Common myeloid progenitor, CD34-positive (primary cell): Measurements from ENCODE around the gene APBB1IP.

Experiments used
- CTCF ChIA-PET: fragments of 350-600 bp; sonication (Branson Sonifier 250); formaldehyde crosslinking; loops from one replicate; lab custom pipeline; 2021; ENCODE audit warnings: antibody characterized with exemption; lab: Charles Lee
- POLR2A ChIA-PET: fragments of 350-600 bp; sonication (Branson Sonifier 250); formaldehyde crosslinking; loops from one replicate; lab custom pipeline; 2021; ENCODE audit warnings: antibody characterized with exemption; lab: Charles Lee
- DNase-seq, 3 donors: peaks; one replicate each; pipeline versions ENCODE4 v3.0.0 to v3.0.0-alpha.2; 2013
- H3K27ac ChIP-seq, 2 experiments: 1 replicate in 1 of 2; 2 replicates in 1 of 2; pipeline ENCODE4 v1.7.0; 2013; ENCODE audit warnings: inconsistent platforms in 2 of 2, low read length in 2 of 2, mild to moderate bottlenecking in 2 of 2, low read depth in 1 of 2, moderate library complexity in 1 of 2; ENCODE audit not compliant: severe bottlenecking in 2 of 2, insufficient read depth in 1 of 2, poor library complexity in 1 of 2
- H3K27me3 ChIP-seq, 5 experiments: replicated peaks in 2 of 5; 1 replicate in 3 of 5; 2 replicates in 2 of 5; pipeline versions ENCODE4 v1.6.1 to v1.7.0; 2013; ENCODE audit warnings: low read length in 4 of 5, mild to moderate bottlenecking in 2 of 5, moderate library complexity in 2 of 5, inconsistent platforms in 1 of 5; ENCODE audit not compliant: insufficient read depth in 5 of 5, control insufficient read depth in 4 of 5
- H3K36me3 ChIP-seq, 4 experiments: 1 replicate in 2 of 4; 2 replicates in 2 of 4; pipeline versions ENCODE4 v1.6.1 to v1.7.0; 2013; ENCODE audit warnings: low read length in 3 of 4, control low read depth in 1 of 4, mild to moderate bottlenecking in 1 of 4; ENCODE audit not compliant: control insufficient read depth in 4 of 4, insufficient read depth in 4 of 4
- H3K4me1 ChIP-seq, 4 experiments: 1 replicate in 3 of 4; 2 replicates in 1 of 4; pipeline versions ENCODE4 v1.6.1 to v1.7.1; 2013; ENCODE audit warnings: low read length in 3 of 4, mild to moderate bottlenecking in 3 of 4, control low read depth in 1 of 4, inconsistent platforms in 1 of 4, moderate library complexity in 1 of 4; ENCODE audit not compliant: control insufficient read depth in 4 of 4, insufficient read depth in 4 of 4; ENCODE audit errors: control extremely low read depth in 1 of 4
- H3K4me3 ChIP-seq, 7 experiments: 1 replicate in 4 of 7; 2 replicates in 3 of 7; pipeline versions ENCODE4 v1.5.1 to v1.7.0; 2013; ENCODE audit warnings: mild to moderate bottlenecking in 7 of 7, low read length in 6 of 7, moderate library complexity in 6 of 7, inconsistent platforms in 2 of 7, low read depth in 2 of 7, control low read depth in 1 of 7; ENCODE audit not compliant: insufficient read depth in 4 of 7, control insufficient read depth in 1 of 7; ENCODE audit errors: extremely low read depth in 1 of 7
- H3K9me3 ChIP-seq, 5 experiments: 1 replicate in 4 of 5; 2 replicates in 1 of 5; pipeline versions ENCODE4 v1.6.1 to v1.7.1; 2013; ENCODE audit warnings: low read length in 4 of 5, mild to moderate bottlenecking in 2 of 5, inconsistent platforms in 1 of 5, low read depth in 1 of 5, moderate library complexity in 1 of 5; ENCODE audit not compliant: control insufficient read depth in 4 of 5, insufficient read depth in 2 of 5; ENCODE audit errors: control extremely low read depth in 1 of 5
- WGBS: methylation state at CpG from one replicate; pipeline ENCODE4 v1.1.5; 2013; ENCODE audit not compliant: insufficient coverage; 5-methylcytosine and 5-hydroxymethylcytosine counted together

Gene APBB1IP

DNA sequence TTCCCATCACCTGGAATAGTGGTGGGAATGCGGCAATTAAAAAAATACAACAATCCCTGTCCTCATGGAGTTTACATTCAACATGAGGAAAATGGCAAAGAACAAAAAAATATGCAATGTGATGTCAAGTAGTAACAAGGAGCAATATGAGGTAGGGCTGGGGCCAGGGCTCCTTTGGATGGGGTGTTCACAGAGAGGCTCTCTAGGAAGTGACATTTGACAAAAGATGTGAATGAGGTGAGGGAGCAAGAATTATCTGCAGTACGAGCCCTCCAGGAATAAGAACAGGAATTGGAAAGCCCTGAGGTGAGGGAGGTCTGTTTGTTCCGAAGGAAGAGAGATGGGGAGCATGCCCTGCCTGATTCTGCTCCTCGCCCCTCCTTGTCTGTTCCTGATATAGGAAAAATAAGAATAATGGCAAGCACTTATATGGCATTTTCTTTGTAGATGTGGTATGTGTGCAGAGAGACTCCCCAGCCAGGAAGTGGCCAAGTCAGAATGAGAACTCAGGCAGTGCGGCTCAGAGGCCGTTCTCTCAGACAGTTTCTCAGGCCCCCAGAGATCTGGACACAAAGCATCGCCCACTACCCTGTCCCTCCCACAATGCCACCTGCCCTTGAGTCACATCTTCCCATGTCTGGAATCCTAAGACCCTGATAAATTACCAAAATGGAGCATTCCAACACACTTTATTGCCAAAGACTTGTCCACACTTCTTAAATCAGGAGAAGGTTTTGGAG lies 105.6 kb downstream of the APBB1IP start:
- POLR2A ChIA-PET, result no interaction called here
- H3K4me1 ChIP-seq, result peaks cover 0 to 11% (median 0%) of the 10 kb centered on the region in 4 experiments
- peaks cover 0 to 2% (median 0%) of the 10 kb centered on the region in 5 experiments for H3K9me3 ChIP-seq
- H3K4me3 ChIP-seq, result no peak overlapping the region
- WGBS, result 100% methylated on average over 4 of the region's 7 CpGs
- CTCF ChIA-PET, result no interaction called here
- DNase-seq, result no peak
- no peaks in the 10 kb centered on the region for H3K27me3 ChIP-seq
- peaks cover 11 to 63% (median 22%) of the 10 kb centered on the region in 4 experiments for H3K36me3 ChIP-seq
- H3K27ac ChIP-seq, result no peak overlapping the region

DNA sequence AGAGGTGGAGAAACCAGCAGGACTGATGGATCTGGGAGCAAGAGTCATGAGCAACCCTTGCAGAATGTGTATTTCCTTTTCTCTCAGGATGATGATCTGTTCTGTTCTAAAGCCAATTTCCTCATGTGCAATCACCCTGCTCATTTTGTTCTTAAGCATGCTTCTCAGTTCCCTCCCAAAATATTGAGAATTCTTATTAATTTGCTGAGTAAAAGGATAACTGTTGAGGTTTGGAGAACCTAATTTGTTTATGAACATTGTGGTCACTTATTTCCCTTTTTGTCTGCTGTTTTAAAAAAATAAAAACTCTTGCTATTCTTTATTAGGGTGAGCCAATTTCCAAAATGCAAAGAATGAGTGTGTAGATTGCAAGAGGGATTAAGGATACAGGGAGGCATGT lies 106.8 kb downstream of the APBB1IP start:
- Histone ChIP-seq H3K4me3 (no peak overlapping the region), H3K27ac (peak overlapping the region in 1 of 2 experiments; percentile 27), H3K4me1 (peaks cover 0 to 11% (median 0%) of the 10 kb centered on the region in 4 experiments), H3K27me3 (no peaks in the 10 kb centered on the region), H3K36me3 (peaks cover 11 to 69% (median 24%) of the 10 kb centered on the region in 4 experiments), H3K9me3 (peaks cover 1 to 12% (median 3%) of the 10 kb centered on the region in 5 experiments)
- ChIA-PET CTCF (no interaction called here), POLR2A (no interaction called here)
- DNase-seq, result peak in 1 of 3 donors; percentile 10

DNA sequence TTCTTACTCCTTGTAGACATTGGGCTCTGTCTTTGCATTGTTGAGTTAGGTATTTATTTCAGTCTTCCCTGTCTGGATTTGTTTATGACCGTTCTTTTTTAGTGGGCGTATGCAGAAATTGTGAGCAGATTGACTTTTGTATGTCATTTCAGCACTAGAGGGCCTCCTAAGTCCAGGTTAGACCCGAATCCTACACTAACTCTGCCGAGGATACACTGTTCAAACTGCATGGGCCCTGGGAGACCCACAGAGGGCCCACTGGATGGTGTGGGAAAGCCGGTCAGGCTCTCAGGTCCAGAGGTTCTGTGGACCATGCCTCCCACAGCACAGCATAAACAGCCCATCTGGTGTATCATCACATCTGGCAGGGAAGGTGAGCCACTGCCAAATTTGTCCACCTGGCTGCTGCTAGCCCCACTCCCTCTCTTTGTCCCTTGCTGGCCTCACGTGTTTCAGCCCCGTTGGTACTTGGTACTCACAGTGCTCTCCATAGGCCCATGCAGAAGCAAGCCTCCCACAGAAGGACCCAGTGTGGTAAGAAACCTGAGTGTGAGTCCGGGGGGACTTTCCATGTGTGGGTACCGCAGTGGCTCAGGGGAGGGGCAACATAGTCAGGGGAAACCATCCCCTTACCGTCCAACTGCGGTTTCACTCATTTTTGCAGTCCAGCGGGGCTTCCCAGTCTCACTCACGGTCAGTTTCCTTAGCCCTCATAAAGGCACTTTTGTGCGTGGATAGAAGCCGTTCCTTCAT lies 112.8 kb downstream of the APBB1IP start:
- Histone ChIP-seq H3K9me3 (peaks cover 1 to 16% (median 5%) of the 10 kb centered on the region in 5 experiments), H3K27ac (no peak overlapping the region), H3K27me3 (no peaks in the 10 kb centered on the region), H3K4me1 (peaks cover 0 to 6% (median 3%) of the 10 kb centered on the region in 4 experiments), H3K4me3 (no peak overlapping the region), H3K36me3 (peaks cover 24 to 77% (median 35%) of the 10 kb centered on the region in 4 experiments)
- ChIA-PET POLR2A (no interaction called here), CTCF (no interaction called here)
- 97% methylated on average over 13 of the region's 15 CpGs for WGBS
- DNase-seq, result no peak

GRCh38 chr10:26554246-26554645 lies 116.1 kb downstream of the APBB1IP start:
- Histone ChIP-seq H3K27ac (no peak overlapping the region), H3K4me3 (no peak overlapping the region), H3K36me3 (peaks cover 28 to 68% (median 41%) of the 10 kb centered on the region in 4 experiments), H3K4me1 (peaks cover 0 to 12% (median 4%) of the 10 kb centered on the region in 4 experiments), H3K27me3 (no peaks in the 10 kb centered on the region), H3K9me3 (peaks cover 1 to 11% (median 5%) of the 10 kb centered on the region in 5 experiments)
- CTCF ChIA-PET, result interaction anchor here (0.6 to 4.5 kb wide), 3 partner anchors 14 to 681 kb away, joined by 3 to 62 read pairs (median 3); no protein-coding TSS in a partner anchor
- POLR2A ChIA-PET, result no interaction called here
- 100% methylated on average over 4 of the region's 5 CpGs for WGBS
- no peak for DNase-seq

GRCh38 chr10:26555719-26556368 lies 117.7 kb downstream of the APBB1IP start:
- WGBS, result 36% methylated on average over 8 of the region's 8 CpGs
- Histone ChIP-seq H3K9me3 (peaks cover 0 to 3% (median 0%) of the 10 kb centered on the region in 5 experiments), H3K4me3 (no peak overlapping the region), H3K36me3 (peaks cover 28 to 66% (median 45%) of the 10 kb centered on the region in 4 experiments), H3K27me3 (no peaks in the 10 kb centered on the region), H3K4me1 (peaks cover 0 to 12% (median 4%) of the 10 kb centered on the region in 4 experiments), H3K27ac (peak overlapping the region; percentile 12 to 19)
- ChIA-PET CTCF (interaction anchor here (0.6 to 4.5 kb wide), 23 partner anchors 9 to 1221 kb away, joined by 3 to 62 read pairs (median 3); no protein-coding TSS in a partner anchor), POLR2A (interaction anchor here (1.3 kb wide), 1 partner anchor 218 kb away, joined by 3 read pairs; no protein-coding TSS in a partner anchor)
- peak; percentile 17 to 63 (median 51) for DNase-seq

GRCh38 chr10:26556748-26557640 lies 118.9 kb downstream of the APBB1IP start:
- DNase-seq, result peak; percentile 48 to 72 (median 68)
- 15% methylated on average over 3 of the region's 9 CpGs for WGBS
- CTCF ChIA-PET, result interaction anchor here (0.6 to 4.5 kb wide), 17 partner anchors 11 to 799 kb away, joined by 3 to 62 read pairs (median 3); no protein-coding TSS in a partner anchor
- Histone ChIP-seq H3K27me3 (no peaks in the 10 kb centered on the region), H3K4me3 (no peak overlapping the region), H3K27ac (no peak overlapping the region), H3K36me3 (peaks cover 25 to 62% (median 42%) of the 10 kb centered on the region in 4 experiments), H3K9me3 (no peaks in the 10 kb centered on the region), H3K4me1 (peaks cover 0 to 12% (median 4%) of the 10 kb centered on the region in 4 experiments)
- POLR2A ChIA-PET, result interaction anchor here (0.9 kb wide), 1 partner anchor 678 kb away, joined by 3 read pairs; no protein-coding TSS in a partner anchor
